ACC112 (cell line): ENCODE measurements around the gene AGER.

Experiments used
- H2AFZ ChIP-seq: fragments of 200-600 bp; sonication (generic); one replicate; pipeline ENCODE4 v1.6.0; 2017; ENCODE audit warnings: antibody characterized with exemption, low read length; ENCODE audit not compliant: unreplicated experiment
- H3K27ac ChIP-seq: fragments of 200-600 bp; sonication (generic); 2 replicates; pipeline ENCODE4 v1.5.1; 2014; ENCODE audit warnings: low read depth, mild to moderate bottlenecking, antibody characterized with exemption, low read length, moderate library complexity
- H3K27me3 ChIP-seq: fragments of 200-600 bp; sonication (generic); 2 replicates; pipeline ENCODE4 v1.6.1; 2014; ENCODE audit warnings: mild to moderate bottlenecking, antibody characterized with exemption, low read length, moderate library complexity, mixed read lengths; ENCODE audit not compliant: insufficient read depth
- H3K36me3 ChIP-seq: fragments of 200-600 bp; sonication (generic); 2 replicates; pipeline ENCODE4 v1.6.1; 2016; ENCODE audit warnings: mild to moderate bottlenecking, antibody characterized with exemption, low read length, moderate library complexity, mixed read lengths; ENCODE audit not compliant: insufficient read depth
- H3K4me1 ChIP-seq: fragments of 200-600 bp; sonication (generic); one replicate; pipeline ENCODE4 v1.6.1; 2016; ENCODE audit warnings: low read length, mixed read lengths; ENCODE audit not compliant: insufficient read depth, unreplicated experiment, control insufficient read depth
- H3K4me3 ChIP-seq: fragments of 200-600 bp; sonication (generic); 2 replicates; pipeline ENCODE4 v1.5.1; 2014; ENCODE audit warnings: mild to moderate bottlenecking, low read depth, low read length
- H3K79me2 ChIP-seq: fragments of 200-600 bp; sonication (generic); one replicate; pipeline ENCODE4 v1.6.0; 2016; ENCODE audit warnings: low read length; ENCODE audit not compliant: control insufficient read depth, unreplicated experiment, insufficient read depth

AGER gene

DNA sequence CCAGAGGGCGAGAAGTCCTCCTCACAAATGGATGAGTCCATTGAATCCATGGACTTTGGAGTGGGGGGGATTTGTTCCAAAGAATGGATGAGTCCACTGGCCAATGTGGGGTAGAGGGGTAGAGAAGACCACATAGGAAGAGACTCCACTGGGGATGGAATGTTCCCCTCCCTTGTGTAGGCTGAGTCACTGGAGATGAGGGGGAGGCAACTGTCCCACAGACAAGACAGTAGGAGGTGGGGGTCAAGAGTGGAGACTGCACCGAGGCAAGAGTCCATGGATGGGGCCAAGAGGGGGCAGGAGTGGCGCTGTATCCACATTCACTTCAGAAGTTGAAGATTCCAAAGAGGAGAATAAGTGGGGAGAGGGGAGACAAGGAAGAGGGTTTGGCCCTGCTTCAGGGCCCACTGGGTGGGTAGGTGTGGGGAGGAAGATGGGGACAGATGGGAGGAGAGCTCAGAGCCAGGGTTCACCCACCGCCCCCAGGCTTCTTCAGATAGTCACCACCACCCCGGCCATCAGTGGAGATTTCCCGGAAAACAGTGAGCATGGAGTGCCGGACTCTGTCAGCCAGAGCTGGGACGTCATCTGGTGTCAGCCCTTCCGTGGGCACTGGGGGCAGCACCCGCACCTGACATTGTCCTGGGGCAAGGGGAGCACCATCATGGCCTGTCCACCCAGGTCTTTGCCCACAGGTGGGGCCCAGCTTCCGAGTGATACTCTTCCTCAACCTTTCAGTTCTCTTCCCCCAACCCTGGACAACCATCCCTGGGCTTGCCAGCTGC is 15.1 kb downstream of the AGER start:
- Histone ChIP-seq H3K27me3 (no peaks in the 10 kb centered on the region), H3K36me3 (peaks cover 4% of the 10 kb centered on the region; the same call in 1 of the 2 replicates), H2AFZ (no peak overlapping the region), H3K4me1 (peaks cover 16% of the 10 kb centered on the region), H3K27ac (no peak overlapping the region), H3K4me3 (no peak overlapping the region), H3K79me2 (peaks cover 17% of the 10 kb centered on the region)

DNA sequence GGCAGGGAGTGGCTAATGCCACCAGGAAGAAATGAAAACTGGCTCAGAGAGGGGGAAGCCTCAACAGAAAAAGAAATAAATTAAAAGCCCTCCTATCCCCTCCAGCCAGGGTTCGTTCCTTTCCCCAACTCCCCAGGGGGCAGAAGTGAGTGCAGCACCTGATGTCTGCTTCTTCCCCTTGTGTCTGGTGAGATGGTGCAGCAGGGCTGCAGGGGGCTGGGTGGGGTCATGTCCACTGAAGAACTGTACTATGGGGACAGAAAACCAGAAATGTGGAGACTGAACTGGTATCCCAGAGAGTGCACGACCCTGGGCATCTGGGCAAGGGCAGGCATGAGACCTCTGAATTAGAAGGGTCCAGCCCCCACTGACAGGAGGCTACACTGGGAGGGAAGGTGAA is 15.7 kb downstream of the AGER start:
- Histone ChIP-seq H3K79me2 (peaks cover 10% of the 10 kb centered on the region), H2AFZ (no peak overlapping the region), H3K27me3 (no peaks in the 10 kb centered on the region), H3K27ac (no peak overlapping the region), H3K4me3 (no peak overlapping the region), H3K36me3 (peaks cover 4% of the 10 kb centered on the region; the same call in 1 of the 2 replicates), H3K4me1 (peaks cover 16% of the 10 kb centered on the region)

- Histone ChIP-seq H3K4me3 (no peak overlapping the region), H3K79me2 (peaks cover 5% of the 10 kb centered on the region), H3K4me1 (peaks cover 16% of the 10 kb centered on the region), H2AFZ (no peak overlapping the region), H3K27ac (no peak overlapping the region), H3K36me3 (peaks cover 4% of the 10 kb centered on the region; the same call in 1 of the 2 replicates), H3K27me3 (no peaks in the 10 kb centered on the region)
Observed at GRCh38 chr6:32167761-32168262, 16.2 kb downstream of the AGER start.

DNA sequence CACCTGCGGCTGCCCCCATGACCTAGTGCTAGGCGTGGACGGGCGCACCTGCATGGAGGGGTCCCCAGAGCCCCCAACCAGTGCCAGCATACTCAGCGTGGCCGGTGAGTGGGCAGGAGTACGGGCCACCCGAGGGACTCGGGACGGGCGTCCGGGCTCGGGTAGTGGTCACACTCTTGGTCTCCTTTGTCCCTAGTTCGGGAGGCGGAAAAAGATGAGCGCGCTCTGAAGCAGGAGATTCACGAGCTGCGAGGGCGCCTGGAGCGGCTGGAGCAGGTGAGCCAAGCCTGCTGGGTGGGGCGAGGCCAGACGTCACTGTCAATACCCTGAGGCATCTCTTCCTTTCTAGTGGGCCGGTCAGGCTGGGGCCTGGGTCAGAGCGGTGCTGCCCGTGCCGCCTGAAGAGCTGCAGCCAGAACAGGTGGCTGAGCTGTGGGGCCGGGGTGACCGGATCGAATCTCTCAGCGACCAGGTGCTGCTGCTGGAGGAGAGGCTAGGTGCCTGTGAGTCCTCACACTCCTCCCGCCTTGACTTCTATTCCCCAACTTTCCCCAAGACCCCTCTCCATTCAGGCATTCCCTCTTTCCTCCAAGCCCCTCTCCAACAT is 16.8 kb downstream of the AGER start:
- no peaks in the 10 kb centered on the region for H3K79me2 ChIP-seq
- no peaks in the 10 kb centered on the region for H3K27me3 ChIP-seq
- H3K36me3 ChIP-seq = peaks cover 4% of the 10 kb centered on the region; the same call in 1 of the 2 replicates
- no peak overlapping the region for H3K4me3 ChIP-seq
- H3K4me1 ChIP-seq = peaks cover 16% of the 10 kb centered on the region
- no peak overlapping the region for H2AFZ ChIP-seq
- H3K27ac ChIP-seq = no peak overlapping the region

GRCh38 chr6:32166411-32167061 is 17.5 kb downstream of the AGER start:
- no peak overlapping the region for H2AFZ ChIP-seq
- H3K4me1 ChIP-seq = peaks cover 16% of the 10 kb centered on the region
- H3K79me2 ChIP-seq = no peaks in the 10 kb centered on the region
- no peaks in the 10 kb centered on the region for H3K27me3 ChIP-seq
- H3K4me3 ChIP-seq = no peak overlapping the region
- H3K36me3 ChIP-seq = peaks cover 4% of the 10 kb centered on the region; the same call in 1 of the 2 replicates
- H3K27ac ChIP-seq = no peak overlapping the region

GRCh38 chr6:32164295-32164694 is 19.8 kb downstream of the AGER start, which contains the start of gene EGFL8:
EGFL8 (plus strand) TSS chr6:32164595; CDS start chr6:32166166, 1,571 bp downstream.
- Histone ChIP-seq H3K27ac (no peak within 1 kb of the TSS), H3K4me3 (no peak within 1 kb of the TSS), H3K4me1 (peaks cover 11% of the 10 kb centered on the region), H3K36me3 (peaks cover 4% of the 10 kb centered on the region; the same call in 1 of the 2 replicates), H2AFZ (no peak within 1 kb of the TSS), H3K79me2 (no peaks in the 10 kb centered on the region), H3K27me3 (no peaks in the 10 kb centered on the region)

- H3K36me3 ChIP-seq = peaks cover 4% of the 10 kb centered on the region; the same call in 1 of the 2 replicates
Observed at GRCh38 chr6:32163559-32164258, 20.3 kb downstream of the AGER start.

DNA sequence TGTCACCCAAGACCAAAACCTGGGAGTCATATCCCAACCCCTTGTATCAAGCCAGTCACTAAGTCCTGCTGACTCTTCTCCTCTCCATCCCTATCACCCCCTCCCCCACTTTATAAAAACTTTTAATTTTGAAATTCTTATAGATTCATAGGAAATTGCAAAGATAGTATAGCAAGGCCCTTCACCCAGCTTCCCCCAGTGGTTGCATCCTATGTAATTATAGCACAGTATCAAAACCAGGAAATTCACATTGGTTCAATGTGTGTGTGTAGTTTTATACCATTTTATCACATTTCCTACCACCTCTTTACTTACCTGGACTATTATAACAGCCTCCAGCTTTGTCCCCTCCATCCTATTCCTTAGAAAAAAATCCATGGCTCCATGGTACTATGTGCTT is 26.0 kb downstream of the AGER start:
- H2AFZ ChIP-seq = no peak overlapping the region
- peaks cover 12% of the 10 kb centered on the region; the same call in 1 of the 2 replicates for H3K36me3 ChIP-seq
- H3K79me2 ChIP-seq = peaks cover 20% of the 10 kb centered on the region
- H3K4me1 ChIP-seq = peaks cover 10% of the 10 kb centered on the region
- H3K27me3 ChIP-seq = no peaks in the 10 kb centered on the region
- no peak overlapping the region for H3K27ac ChIP-seq
- no peak overlapping the region for H3K4me3 ChIP-seq

More at GRCh38 chr6:32163559-32164258, 20.3 kb downstream of the AGER start:
- no peaks in the 10 kb centered on the region for H3K27me3 ChIP-seq
- no peaks in the 10 kb centered on the region for H3K79me2 ChIP-seq
- no peak overlapping the region for H2AFZ ChIP-seq
- H3K27ac ChIP-seq = no peak overlapping the region
- H3K4me3 ChIP-seq = no peak overlapping the region
- H3K4me1 ChIP-seq = peaks cover 5% of the 10 kb centered on the region

DNA sequence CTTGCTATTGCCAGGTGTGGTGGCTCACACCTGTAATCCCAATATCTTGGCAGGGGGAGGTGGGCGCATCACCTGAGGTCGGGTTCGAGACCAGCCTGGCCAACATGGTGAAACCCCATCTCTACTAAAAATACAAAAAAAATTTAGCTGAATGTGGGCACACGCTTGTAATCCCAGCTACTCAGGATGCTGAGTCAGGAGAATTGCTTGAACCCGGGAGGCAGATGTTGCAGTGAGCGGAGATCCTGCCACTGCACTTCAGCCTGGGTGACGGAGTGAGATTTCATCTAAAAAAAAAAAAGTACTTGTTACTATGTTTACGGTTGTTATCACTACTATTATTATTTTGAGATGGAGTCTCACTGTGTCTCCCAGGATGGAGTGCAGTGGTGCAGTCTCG is 27.2 kb downstream of the AGER start:
- Histone ChIP-seq H3K79me2 (peaks cover 20% of the 10 kb centered on the region), H2AFZ (no peak overlapping the region), H3K4me3 (no peak overlapping the region), H3K27ac (no peak overlapping the region), H3K36me3 (peaks cover 12% of the 10 kb centered on the region; the same call in 1 of the 2 replicates), H3K27me3 (no peaks in the 10 kb centered on the region), H3K4me1 (peaks cover 18% of the 10 kb centered on the region)
